Astrocyte (in vitro differentiated cells and primary cell): ENCODE results near the gene ATXN10. TPM values are rescaled to one million over a fixed set of nuclear protein-coding genes. Genes with fewer than 3 reads are reported as not detected.

Experiments used
- DNase-seq: peaks from one replicate; pipeline ENCODE4 v3.0.0-alpha.2; 2010; ENCODE audit warnings: low read depth
- FAIRE-seq: peaks from 2 replicates; lab custom pipeline; 2011; peaks lifted over from hg19 to GRCh38; lab: Jason Lieb, UNC
- H2AFZ ChIP-seq: 2 replicates; pipeline ENCODE4 v1.6.0; 2012; ENCODE audit warnings: low read depth, low read length, inconsistent platforms
- H3K27ac ChIP-seq: 2 replicates; pipeline ENCODE4 v1.5.1; 2011; ENCODE audit warnings: low read depth, low read length, inconsistent platforms
- H3K27me3 ChIP-seq: 2 replicates; pipeline ENCODE4 v1.6.0; 2011; ENCODE audit warnings: low read length, inconsistent platforms; ENCODE audit not compliant: insufficient read depth
- H3K36me3 ChIP-seq: 2 replicates; pipeline ENCODE4 v1.5.1; 2011; ENCODE audit warnings: low read length, inconsistent platforms; ENCODE audit not compliant: insufficient read depth
- H3K4me1 ChIP-seq: 2 replicates; pipeline ENCODE4 v1.5.1; 2011; ENCODE audit warnings: low read length, inconsistent platforms; ENCODE audit not compliant: insufficient read depth
- H3K4me2 ChIP-seq: 2 replicates; pipeline ENCODE4 v1.6.0; 2012; ENCODE audit warnings: low read length, inconsistent platforms
- H3K4me3 ChIP-seq: 2 replicates; pipeline ENCODE4 v1.5.1; 2011; ENCODE audit warnings: low read depth, mild to moderate bottlenecking, low read length, inconsistent platforms; ENCODE audit not compliant: insufficient read depth
- H3K79me2 ChIP-seq: 2 replicates; pipeline ENCODE4 v1.6.0; 2012; ENCODE audit warnings: mild to moderate bottlenecking, low read length, inconsistent platforms; ENCODE audit not compliant: insufficient read depth
- H3K9ac ChIP-seq: 2 replicates; pipeline ENCODE4 v1.6.0; 2012; ENCODE audit warnings: mild to moderate bottlenecking, low read length, inconsistent platforms
- H3K9me3 ChIP-seq: 2 replicates; pipeline ENCODE4 v1.5.1; 2012; ENCODE audit warnings: low read depth, mild to moderate bottlenecking, low read length, inconsistent platforms; ENCODE audit not compliant: insufficient read depth
- H4K20me1 ChIP-seq: 2 replicates; pipeline ENCODE4 v1.6.0; 2012; ENCODE audit warnings: low read length, inconsistent platforms; ENCODE audit not compliant: insufficient read depth
- H3K27ac Mint-ChIP-seq: one replicate; pipeline ENCODE4 v1.8.0; 2021; ENCODE audit warnings: mild to moderate bottlenecking, mixed read lengths; ENCODE audit not compliant: unreplicated experiment
- H3K27me3 Mint-ChIP-seq: one replicate; pipeline ENCODE4 v1.8.0; 2021; ENCODE audit warnings: low read depth, mixed read lengths; ENCODE audit not compliant: unreplicated experiment
- H3K36me3 Mint-ChIP-seq: one replicate; pipeline ENCODE4 v1.8.0; 2021; ENCODE audit warnings: low read depth, mixed read lengths; ENCODE audit not compliant: unreplicated experiment
- H3K4me1 Mint-ChIP-seq: one replicate; pipeline ENCODE4 v1.8.0; 2021; ENCODE audit warnings: low read depth, mixed read lengths; ENCODE audit not compliant: unreplicated experiment
- H3K4me3 Mint-ChIP-seq: one replicate; pipeline ENCODE4 v1.8.0; 2021; ENCODE audit warnings: mild to moderate bottlenecking, moderate library complexity, mixed read lengths; ENCODE audit not compliant: unreplicated experiment
- H3K9me3 Mint-ChIP-seq: one replicate; pipeline ENCODE4 v1.8.0; 2021; ENCODE audit warnings: mild to moderate bottlenecking, mixed read lengths; ENCODE audit not compliant: unreplicated experiment
- CTCF ChIP-seq: IDR thresholded peaks from 2 replicates; pipeline ENCODE4 v1.5.1; 2011; ENCODE audit warnings: low read depth, mild to moderate bottlenecking, inconsistent platforms, low read length, moderate library complexity; ENCODE audit not compliant: insufficient read depth
- EZH2 ChIP-seq: IDR thresholded peaks from 2 replicates; pipeline ENCODE4 v1.6.1; 2012; ENCODE audit warnings: mild to moderate bottlenecking, low read length, inconsistent platforms; ENCODE audit not compliant: insufficient read depth
- total RNA-seq: library from RNA; stranded (reverse); gene quantifications from 2 replicates; pipeline ENCODE4 v1.2.1, GENCODE V29; 2021

The ATXN10 gene
- total RNA-seq, 1 donor from 2014 or later: 195 TPM

GRCh38 chr22:45656577-45656976 lies 15.1 kb upstream of the ATXN10 start:
- H3K27me3 Mint-ChIP-seq: peaks cover 23% of the 10 kb centered on the region
- DNase-seq: no peak
- no peaks in the 10 kb centered on the region for H3K36me3 ChIP-seq

GRCh38 chr22:45657701-45658100 lies 13.9 kb upstream of the ATXN10 start:
- Histone ChIP-seq H3K4me3 (no peak overlapping the region), H3K27ac (no peak overlapping the region), H3K9me3 (no peaks in the 10 kb centered on the region), H4K20me1 (no peaks in the 10 kb centered on the region), H3K27me3 (no peaks in the 10 kb centered on the region), H3K4me2 (no peak overlapping the region), H3K9ac (no peak overlapping the region), H2AFZ (no peak overlapping the region), H3K79me2 (no peaks in the 10 kb centered on the region), H3K36me3 (no peaks in the 10 kb centered on the region), H3K4me1 (no peaks in the 10 kb centered on the region)
- TF ChIP-seq CTCF (no peak), EZH2 (no peak)
- Mint-ChIP-seq H3K27me3 (peaks cover 15% of the 10 kb centered on the region), H3K4me1 (no peaks in the 10 kb centered on the region), H3K27ac (no peak overlapping the region), H3K4me3 (no peak overlapping the region), H3K9me3 (no peaks in the 10 kb centered on the region), H3K36me3 (no peaks in the 10 kb centered on the region)
- no peak for FAIRE-seq
- DNase-seq: no peak

More at GRCh38 chr22:45656577-45656976, 15.1 kb upstream of the ATXN10 start:
- Mint-ChIP-seq H3K9me3 (no peaks in the 10 kb centered on the region), H3K4me1 (no peaks in the 10 kb centered on the region), H3K27ac (no peak overlapping the region), H3K4me3 (no peak overlapping the region), H3K36me3 (no peaks in the 10 kb centered on the region)
- Histone ChIP-seq H3K9me3 (peaks cover 3% of the 10 kb centered on the region), H3K4me1 (no peaks in the 10 kb centered on the region), H3K4me3 (no peak overlapping the region), H3K4me2 (no peak overlapping the region), H2AFZ (no peak overlapping the region), H3K27ac (no peak overlapping the region), H3K27me3 (no peaks in the 10 kb centered on the region), H3K9ac (no peak overlapping the region), H4K20me1 (no peaks in the 10 kb centered on the region), H3K79me2 (no peaks in the 10 kb centered on the region)
- TF ChIP-seq EZH2 (no peak), CTCF (no peak)
- FAIRE-seq: no peak

- DNase-seq (no peak), FAIRE-seq (no peak)
- H3K9me3 Mint-ChIP-seq: no peaks in the 10 kb centered on the region
- H3K36me3 Mint-ChIP-seq: no peaks in the 10 kb centered on the region
- Histone ChIP-seq H3K9me3 (no peaks in the 10 kb centered on the region), H3K27me3 (no peaks in the 10 kb centered on the region), H3K4me2 (no peak overlapping the region), H3K36me3 (no peaks in the 10 kb centered on the region), H3K9ac (no peak overlapping the region), H3K4me3 (no peak overlapping the region), H2AFZ (no peak overlapping the region), H4K20me1 (no peaks in the 10 kb centered on the region), H3K4me1 (no peaks in the 10 kb centered on the region), H3K79me2 (no peaks in the 10 kb centered on the region), H3K27ac (no peak overlapping the region)
- H3K4me1 Mint-ChIP-seq: no peaks in the 10 kb centered on the region
- no peak overlapping the region for H3K27ac Mint-ChIP-seq
- TF ChIP-seq CTCF (no peak), EZH2 (no peak)
- no peak overlapping the region for H3K4me3 Mint-ChIP-seq
- H3K27me3 Mint-ChIP-seq: peaks cover 1% of the 10 kb centered on the region
Observed at GRCh38 chr22:45664136-45664646, 7.4 kb upstream of the ATXN10 start.
